NCI-H1436 (cell line): ENCODE results near the gene HSD3B7.
A peak's percentile ranks its signal among the peaks of the same experiment; 100 is the strongest.

Experiments used
- DNase-seq: peaks from one replicate; lab custom pipeline; 2025; lab: John Stamatoyannopoulos, UW

Gene HSD3B7

GRCh38 chr16:30983898-30984610 is 953 bp upstream of the HSD3B7 start:
- no peak for DNase-seq

- DNase-seq: peak; percentile 64
Measured at GRCh38 chr16:30985401-30986128, 558 bp downstream of the HSD3B7 start.

GRCh38 chr16:30986129-30986991 is 1.4 kb downstream of the HSD3B7 start:
- no peak for DNase-seq

GRCh38 chr16:30987581-30988190 is 2.7 kb downstream of the HSD3B7 start:
- no peak for DNase-seq

- no peak for DNase-seq
Measured at GRCh38 chr16:30989469-30990047, 4.6 kb downstream of the HSD3B7 start.

GRCh38 chr16:30990105-30990504 is 5.1 kb downstream of the HSD3B7 start:
- DNase-seq: no peak

- DNase-seq: no peak
Measured at GRCh38 chr16:30991052-30991451, 6.0 kb downstream of the HSD3B7 start.

- no peak for DNase-seq
Measured at GRCh38 chr16:30992276-30992780, 7.3 kb downstream of the HSD3B7 start.

GRCh38 chr16:30992931-30993816 is 8.2 kb downstream of the HSD3B7 start:
- DNase-seq: no peak

GRCh38 chr16:30995927-30996323 is 10.9 kb downstream of the HSD3B7 start:
- no peak for DNase-seq

- DNase-seq: no peak
Measured at GRCh38 chr16:30996324-30996984, 11.4 kb downstream of the HSD3B7 start.

GRCh38 chr16:30996985-30997724 is 12.1 kb downstream of the HSD3B7 start:
- DNase-seq: peak; percentile 30

GRCh38 chr16:30997725-30998711 is 13.0 kb downstream of the HSD3B7 start:
- DNase-seq: no peak

- DNase-seq: no peak
Measured at GRCh38 chr16:30998852-30999761, 14.1 kb downstream of the HSD3B7 start.

- no peak for DNase-seq
Measured at GRCh38 chr16:31000671-31001382, 15.8 kb downstream of the HSD3B7 start.

- no peak for DNase-seq
Measured at GRCh38 chr16:31001507-31002249, 16.7 kb downstream of the HSD3B7 start.
